HG03108 (cell line): ENCODE results near the gene C1orf122.

ENCODE experiments used
- ATAC-seq: cut with Tn5 transposase; IDR thresholded peaks from one replicate; pipeline ENCODE4 v1.9.1; 2021; ENCODE audit warnings: moderate library complexity; ENCODE audit not compliant: unreplicated experiment

C1orf122 gene

DNA sequence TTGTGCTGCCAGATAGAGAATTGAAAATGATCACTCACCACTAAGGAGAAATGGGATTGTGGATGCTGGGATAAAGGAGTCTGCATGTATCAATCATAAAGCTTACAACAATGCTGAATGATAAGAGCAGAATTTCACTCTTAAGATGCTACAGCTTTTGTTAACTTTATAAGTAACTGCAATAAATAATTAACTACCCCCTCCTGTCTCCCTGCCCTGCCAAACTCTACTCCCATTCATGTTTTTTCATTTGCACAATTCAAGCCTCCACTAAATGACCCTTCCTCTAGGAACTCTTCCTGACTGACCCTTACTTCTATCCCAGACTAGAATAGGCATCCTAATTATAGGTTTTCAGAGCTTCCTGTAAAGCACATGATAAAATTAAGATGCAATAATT is 36.9 kb downstream of the C1orf122 start:
- ATAC-seq, result no peak

DNA sequence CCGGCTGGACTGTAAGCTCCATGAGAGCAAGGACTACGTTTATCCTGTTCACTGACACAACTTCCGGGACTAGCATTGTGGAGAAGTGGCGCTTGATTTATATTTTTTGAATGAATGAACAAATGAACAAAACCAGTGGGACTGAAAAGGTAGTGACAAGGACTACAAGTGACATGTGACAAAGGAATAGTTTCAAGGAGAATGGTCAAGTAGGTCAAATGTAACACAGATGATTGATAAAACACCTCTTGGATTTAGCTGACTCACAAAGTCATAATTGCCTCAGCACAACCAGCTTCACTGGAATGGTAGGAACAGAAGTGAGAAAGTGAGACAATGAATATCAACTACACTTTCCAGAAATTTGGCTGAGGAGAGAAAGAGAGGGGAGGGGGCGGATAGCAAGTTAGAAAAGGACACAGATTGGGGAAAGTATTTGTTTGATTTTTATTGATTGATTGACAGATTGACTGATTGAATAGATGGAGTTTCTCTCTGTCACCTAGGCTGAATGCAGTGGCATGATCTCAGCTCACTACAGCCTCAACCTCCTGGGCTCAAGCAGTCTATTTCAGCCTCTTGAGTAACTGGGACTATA is 37.6 kb downstream of the C1orf122 start:
- ATAC-seq, result no peak

DNA sequence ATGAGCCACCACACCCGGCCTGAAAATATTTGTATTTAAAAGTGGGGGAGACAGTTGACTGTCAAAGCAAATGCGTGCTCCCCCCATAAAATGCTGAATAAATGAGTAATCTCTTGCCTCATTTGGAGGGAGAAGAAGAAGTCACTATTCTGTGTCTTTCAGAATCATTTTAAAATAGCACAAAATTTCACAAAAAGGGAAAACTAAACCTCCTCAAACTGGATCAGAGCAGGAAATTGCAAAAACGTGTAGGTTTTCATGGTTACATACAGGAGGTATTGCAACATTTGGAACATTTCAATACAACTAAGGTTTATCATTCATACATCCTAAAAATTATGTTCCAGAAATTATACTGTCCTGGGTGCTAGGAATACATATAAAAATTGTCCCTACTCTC is 38.2 kb downstream of the C1orf122 start:
- no peak for ATAC-seq

- no peak for ATAC-seq
These were observed 39.2 kb downstream of the C1orf122 start for GRCh38 chr1:37846647-37847339.

- no peak for ATAC-seq
These were observed 41.9 kb downstream of the C1orf122 start for GRCh38 chr1:37849480-37849879.

GRCh38 chr1:37850352-37850955 is 42.9 kb downstream of the C1orf122 start:
- no peak for ATAC-seq

- ATAC-seq, result no peak
These were observed 43.7 kb downstream of the C1orf122 start for GRCh38 chr1:37851262-37851661.

GRCh38 chr1:37851782-37852210 is 44.2 kb downstream of the C1orf122 start:
- no peak for ATAC-seq

DNA sequence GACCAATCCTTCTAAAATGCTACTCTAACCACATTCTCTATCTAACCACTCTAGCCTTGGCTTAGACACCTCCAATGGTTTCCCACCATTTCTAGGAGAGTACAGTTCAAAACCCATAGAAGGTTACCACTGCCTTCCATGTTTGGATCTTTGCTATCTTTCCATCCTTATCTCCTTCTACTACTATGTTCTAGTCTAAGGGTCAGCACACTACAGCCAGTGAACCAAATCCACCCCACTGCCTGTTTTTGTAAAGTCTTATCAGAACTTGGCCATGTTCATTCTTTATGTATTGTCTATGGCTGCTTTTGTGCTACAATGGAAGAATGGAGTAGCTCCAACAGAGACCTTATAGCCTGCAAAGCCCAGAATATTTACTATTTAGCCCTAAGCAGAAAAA is 45.6 kb downstream of the C1orf122 start:
- no peak for ATAC-seq

- ATAC-seq, result no peak
These were observed 46.8 kb downstream of the C1orf122 start for GRCh38 chr1:37854406-37854805.
